Fibroblast of villous mesenchyme (primary cell): ENCODE data around the gene TLK2. TPM values are rescaled to one million over a fixed set of nuclear protein-coding genes. Genes with fewer than 3 reads are reported as not detected.
A peak's percentile ranks its signal among the peaks of the same experiment; 100 is the strongest.
"Not testable (repeated sequence)": the region's sequence is repeated elsewhere in the genome, so short reads cannot be mapped to it uniquely, and the experiment has no call there.

Experiments
- DNase-seq: peaks from one replicate; pipeline ENCODE4 v3.0.0-alpha.2; 2010; ENCODE audit warnings: low read depth
- H3K4me3 ChIP-seq: 2 replicates; pipeline ENCODE4 v1.5.1; 2011; ENCODE audit warnings: low read depth, mild to moderate bottlenecking, low read length
- total RNA-seq: library from RNA; depleted of rRNA; stranded (reverse); fragments of >200 nt; gene quantifications from 2 replicates; pipeline ENCODE4 v1.2.3, GENCODE V29; 2012

TLK2 gene
- total RNA-seq, 1 donor, result 60.0 TPM

- not testable (repeated sequence) for DNase-seq, H3K4me3 ChIP-seq
These were observed 5.3 kb upstream of the TLK2 start for GRCh38 chr17:62473030-62473982.

DNA sequence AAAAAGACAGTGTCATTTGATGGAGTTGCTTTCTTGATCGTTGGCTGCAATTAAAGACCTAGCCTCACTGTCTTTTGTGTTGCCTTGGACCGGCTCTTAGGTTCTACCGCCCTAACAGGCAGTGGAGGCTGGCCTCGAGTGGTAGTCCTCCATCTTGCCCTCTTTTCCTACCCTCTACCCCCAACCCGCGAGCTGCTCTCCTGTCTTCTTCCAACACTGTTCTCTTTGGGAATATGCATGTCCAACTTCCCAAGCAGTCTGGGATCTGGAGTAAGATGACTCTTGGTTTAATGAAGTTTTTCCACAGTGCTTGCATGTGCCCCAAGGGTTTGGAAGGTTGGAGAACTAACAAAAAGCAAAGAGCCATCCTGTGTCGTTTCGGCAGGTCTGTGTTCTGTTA, 1.5 kb upstream of the TLK2 start:
- DNase-seq, H3K4me3 ChIP-seq: not testable (repeated sequence)

DNA sequence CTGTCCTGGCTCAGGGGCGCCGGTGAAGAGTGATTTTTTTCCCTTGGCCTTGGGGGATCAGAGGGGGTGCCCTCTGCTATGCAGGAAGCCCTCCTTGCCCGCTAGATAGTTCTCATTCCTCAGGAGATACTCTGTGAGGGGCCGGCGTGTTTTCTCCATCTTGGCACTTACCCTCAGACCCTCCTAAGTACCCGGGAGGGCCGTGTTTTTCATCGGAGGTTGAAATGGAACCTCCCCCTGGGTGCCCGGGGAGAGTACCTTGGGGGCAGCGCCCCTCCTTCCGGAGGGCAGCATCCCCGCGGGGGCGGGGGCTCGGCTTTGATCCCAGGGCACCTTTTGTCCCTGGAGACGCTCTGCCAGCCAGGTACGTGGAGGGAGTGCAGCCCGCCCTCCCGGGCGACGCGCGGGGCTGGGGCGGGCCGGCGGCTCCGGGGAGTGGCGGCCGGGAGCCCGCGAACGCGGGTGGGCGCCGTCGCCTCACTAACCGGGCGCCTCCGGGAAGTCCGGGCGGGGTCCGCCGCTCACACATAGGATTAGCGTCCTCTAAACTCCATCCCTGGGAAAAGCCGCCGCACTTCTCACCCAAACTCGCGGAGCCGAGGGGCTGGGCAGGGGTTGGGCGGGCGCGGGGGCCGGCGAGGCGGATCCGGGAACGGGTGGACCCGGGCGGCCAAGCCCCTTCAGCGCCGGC, 762 bp upstream of the TLK2 start:
- not testable (repeated sequence) for DNase-seq
- H3K4me3 ChIP-seq, result peak overlapping the region; percentile 64

- peak overlapping the region; percentile 69 for H3K4me3 ChIP-seq
- DNase-seq, result peak; percentile 20
These were observed 434 bp downstream of the TLK2 start for GRCh38 chr17:62478880-62479638.

DNA sequence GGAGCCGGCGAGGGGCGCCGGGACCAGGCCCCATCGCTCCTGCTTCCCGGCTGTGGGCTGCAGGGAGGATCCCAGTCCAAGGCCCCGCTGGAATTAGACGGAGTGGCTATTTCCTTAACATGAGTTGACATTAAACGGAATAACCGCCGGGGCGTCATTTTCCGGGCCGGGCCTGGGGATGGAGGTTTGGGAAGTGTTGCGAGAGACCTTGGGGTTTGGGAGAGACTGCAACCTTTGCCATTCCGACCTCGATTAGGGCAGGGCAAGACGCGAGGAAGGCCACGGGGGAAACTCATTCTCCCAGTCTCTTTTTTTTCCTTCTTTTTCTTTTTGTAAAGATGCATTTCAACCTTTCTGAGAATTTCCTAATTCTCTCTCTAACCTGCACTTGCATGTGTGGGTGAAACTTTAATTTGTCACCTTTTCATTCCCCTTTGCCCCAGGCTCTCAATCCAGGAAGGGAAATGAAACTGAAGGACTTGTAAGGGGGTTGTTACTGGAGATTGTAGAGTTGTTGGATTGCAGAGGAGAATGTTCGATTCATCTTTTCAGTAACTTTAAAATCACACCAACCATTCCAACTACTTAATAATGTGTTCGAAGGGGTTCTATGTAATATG, 1.1 kb downstream of the TLK2 start:
- DNase-seq, result peak; percentile 26
- peak overlapping the region; percentile 69 for H3K4me3 ChIP-seq

DNA sequence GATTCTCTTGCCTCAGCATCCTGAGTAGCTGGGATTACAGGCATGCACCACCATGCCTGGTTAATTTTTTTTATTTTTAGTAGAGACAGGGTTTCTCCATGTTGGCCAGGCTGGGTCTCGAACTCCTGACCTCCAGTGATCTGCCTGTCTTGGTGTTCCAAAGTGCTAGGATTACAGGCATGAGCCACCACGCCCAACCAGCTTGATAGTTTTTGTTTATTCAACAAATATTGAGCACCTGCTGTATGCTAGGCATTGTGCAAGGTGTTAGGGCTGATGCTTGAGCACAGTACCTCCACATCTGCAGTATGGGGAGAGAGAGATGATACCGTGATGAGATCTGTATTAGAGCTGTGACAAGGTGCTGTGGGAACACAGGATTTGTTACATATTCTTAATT, 3.9 kb downstream of the TLK2 start:
- DNase-seq, H3K4me3 ChIP-seq: not testable (repeated sequence)

- not testable (repeated sequence) for H3K4me3 ChIP-seq, DNase-seq
These were observed 12.4 kb downstream of the TLK2 start for GRCh38 chr17:62490990-62491389.

GRCh38 chr17:62493049-62493655, 14.5 kb downstream of the TLK2 start:
- DNase-seq, H3K4me3 ChIP-seq: not testable (repeated sequence)

DNA sequence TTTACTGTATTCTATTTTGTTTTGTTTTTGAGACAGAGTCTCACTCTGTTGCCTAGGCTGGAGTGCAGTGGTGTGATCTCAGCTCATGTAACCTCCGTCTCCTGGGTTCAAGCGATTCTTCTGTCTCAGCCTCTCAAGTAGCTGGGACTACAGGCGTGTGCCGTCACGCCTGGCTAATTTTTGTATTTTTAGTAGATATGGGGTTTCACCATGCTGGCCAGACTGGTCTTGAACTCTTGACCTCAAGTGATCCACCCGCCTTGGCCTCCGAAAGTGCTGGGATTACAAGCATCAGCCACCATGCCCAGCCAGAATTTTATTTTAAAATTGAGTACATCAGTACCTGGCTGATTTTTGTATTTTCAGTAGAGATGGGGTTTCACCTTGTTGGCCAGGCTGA, 15.4 kb downstream of the TLK2 start:
- H3K4me3 ChIP-seq, result not testable (repeated sequence)

GRCh38 chr17:62496344-62496743, 17.7 kb downstream of the TLK2 start:
- not testable (repeated sequence) for H3K4me3 ChIP-seq, DNase-seq

More for the DNA sequence above, 15.4 kb downstream of the TLK2 start:
- DNase-seq, result not testable (repeated sequence)

GRCh38 chr17:62498796-62499195, 20.2 kb downstream of the TLK2 start:
- DNase-seq, H3K4me3 ChIP-seq: not testable (repeated sequence)

GRCh38 chr17:62500463-62500862, 21.8 kb downstream of the TLK2 start:
- DNase-seq, H3K4me3 ChIP-seq: not testable (repeated sequence)

DNA sequence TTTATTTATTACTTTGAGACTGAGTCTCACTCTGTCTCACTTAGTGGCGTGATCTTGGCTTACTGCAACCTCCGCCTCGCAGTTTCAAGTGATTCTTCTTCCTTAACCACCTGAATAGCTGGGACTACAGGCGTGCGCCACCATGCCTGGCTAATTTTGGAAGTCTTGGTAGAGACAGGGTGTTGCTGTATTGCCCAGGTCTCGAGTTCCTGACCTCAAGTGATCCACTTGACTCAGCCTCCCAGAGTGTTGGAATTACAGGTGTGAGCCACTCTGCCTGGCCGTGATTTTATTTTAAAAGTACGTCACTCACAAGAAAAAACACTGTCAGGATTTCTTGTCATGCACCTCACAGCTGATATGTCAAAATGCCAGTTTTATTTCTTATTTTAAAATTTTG, 26.2 kb downstream of the TLK2 start:
- not testable (repeated sequence) for DNase-seq, H3K4me3 ChIP-seq

GRCh38 chr17:62507191-62507836, 28.7 kb downstream of the TLK2 start:
- not testable (repeated sequence) for H3K4me3 ChIP-seq
- DNase-seq, result peak; percentile 48

DNA sequence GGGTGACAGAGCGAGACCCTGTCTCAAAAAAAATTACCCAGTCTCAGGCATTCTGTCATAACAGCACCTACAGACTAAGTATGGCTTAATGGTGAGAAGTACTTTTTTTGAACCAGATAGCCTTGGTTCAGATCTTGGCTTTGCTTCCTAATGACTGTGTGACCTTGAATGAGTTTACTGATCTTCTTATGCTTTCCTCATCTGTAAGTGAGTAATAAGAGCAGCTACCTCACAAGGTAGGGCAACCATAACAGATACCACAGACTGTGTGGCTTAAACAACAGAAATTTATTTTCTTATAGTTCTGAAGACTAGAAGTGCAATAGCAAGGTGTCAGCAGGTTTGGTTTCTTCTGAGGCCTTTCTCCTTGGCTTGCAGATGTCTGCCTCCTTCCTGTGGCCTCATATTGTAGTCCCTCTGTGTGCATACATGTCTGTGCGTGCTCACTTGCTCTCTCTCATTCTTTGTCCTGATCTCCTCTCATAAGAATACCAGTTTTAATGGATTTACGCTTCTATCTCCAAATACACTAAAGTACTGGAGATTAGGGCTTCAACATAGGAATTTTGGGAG, 31.7 kb downstream of the TLK2 start:
- not testable (repeated sequence) for DNase-seq, H3K4me3 ChIP-seq

- not testable (repeated sequence) for DNase-seq, H3K4me3 ChIP-seq
These were observed 32.4 kb downstream of the TLK2 start for GRCh38 chr17:62511014-62511413.

- not testable (repeated sequence) for H3K4me3 ChIP-seq, DNase-seq
These were observed 37.8 kb downstream of the TLK2 start for GRCh38 chr17:62516376-62516775.
